Immature natural killer cell (primary cell): ENCODE data around the gene CCNQ. TPM values are rescaled to one million over a fixed set of nuclear protein-coding genes. Genes with fewer than 3 reads are reported as not detected.

Source experiments
- DNase-seq, 3 donors: peaks; one replicate each; pipeline ENCODE4 v3.0.0; 2022; ENCODE audit warnings: mixed read lengths in 1 of 3
- H3K27ac Mint-ChIP-seq, 6 donors: one replicate each; pipeline ENCODE4 v1.8.0; 2020; ENCODE audit warnings: mixed read lengths in 6 of 6, mild to moderate bottlenecking in 5 of 6, inconsistent platforms in 4 of 6, moderate library complexity in 3 of 6
- H3K27me3 Mint-ChIP-seq, 3 donors: one replicate each; pipeline ENCODE4 v1.8.0; 2020 to 2021; ENCODE audit warnings: low read depth in 3 of 3, mild to moderate bottlenecking in 3 of 3, mixed read lengths in 3 of 3, moderate library complexity in 3 of 3, inconsistent platforms in 1 of 3
- H3K36me3 Mint-ChIP-seq, 3 donors: one replicate each; pipeline ENCODE4 v1.8.0; 2020; ENCODE audit warnings: mixed read lengths in 3 of 3, inconsistent platforms in 2 of 3, mild to moderate bottlenecking in 2 of 3
- H3K4me1 Mint-ChIP-seq, 2 donors: one replicate each; pipeline ENCODE4 v1.8.0; 2020; ENCODE audit warnings: inconsistent platforms in 2 of 2, mild to moderate bottlenecking in 2 of 2, mixed read lengths in 2 of 2, moderate library complexity in 1 of 2
- H3K4me3 Mint-ChIP-seq, 5 donors: one replicate each; pipeline ENCODE4 v1.8.0; 2020; ENCODE audit warnings: mild to moderate bottlenecking in 5 of 5, mixed read lengths in 5 of 5, inconsistent platforms in 3 of 5, moderate library complexity in 3 of 5
- H3K9me3 Mint-ChIP-seq, 6 donors: one replicate each; pipeline ENCODE4 v1.8.0; 2020; ENCODE audit warnings: mild to moderate bottlenecking in 6 of 6, mixed read lengths in 6 of 6, inconsistent platforms in 4 of 6, moderate library complexity in 3 of 6
- polyA plus RNA-seq, 3 donors: library from polyadenylated mRNA; unstranded; fragments of 300-500 nt; fragmentation: Illumina TruSeq; gene quantifications; one replicate each; pipeline ENCODE4 v1.2.3, GENCODE V29; 2021

CCNQ gene
- polyA plus RNA-seq, 3 donors from 2014 or later, result 36.7 to 42.8 (median 38.4) TPM

DNA sequence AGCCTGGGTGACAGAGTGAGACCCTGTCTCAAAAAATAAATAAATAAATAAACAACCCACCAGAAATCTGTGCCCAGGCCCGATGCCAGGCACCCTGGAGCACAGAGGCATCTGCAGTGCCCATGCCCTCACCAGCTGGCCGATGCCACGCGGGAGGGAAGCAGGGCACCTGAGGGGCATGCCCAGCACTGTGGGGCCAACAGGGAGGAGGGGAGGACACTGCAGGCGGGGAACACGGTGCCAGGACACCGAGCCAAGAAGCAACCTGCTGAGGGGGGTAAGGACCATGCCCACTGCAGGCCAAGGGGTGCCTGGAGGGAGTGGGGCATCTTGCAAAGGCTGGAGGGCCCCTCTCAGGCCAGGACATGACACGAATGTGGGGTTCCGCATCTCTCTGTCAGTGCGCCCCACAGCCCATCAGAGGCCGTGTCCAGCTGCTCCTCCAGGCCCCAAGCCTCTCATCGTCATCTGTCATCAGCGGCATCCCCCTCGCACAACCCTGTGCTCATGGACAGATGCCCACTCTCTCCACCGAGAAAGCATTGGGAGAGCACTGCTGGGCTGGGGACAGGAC is 34.8 kb upstream of the CCNQ start:
- no peak overlapping the region for H3K27ac Mint-ChIP-seq
- no peak overlapping the region for H3K4me3 Mint-ChIP-seq
- H3K27me3 Mint-ChIP-seq, result peaks cover 0 to 6% (median 0%) of the 10 kb centered on the region in 3 donors
- peaks cover 0 to 5% (median 0%) of the 10 kb centered on the region in 3 donors for H3K36me3 Mint-ChIP-seq
- no peaks in the 10 kb centered on the region for H3K4me1 Mint-ChIP-seq
- no peak for DNase-seq
- H3K9me3 Mint-ChIP-seq, result peaks cover 0 to 3% (median 0%) of the 10 kb centered on the region in 6 donors

DNA sequence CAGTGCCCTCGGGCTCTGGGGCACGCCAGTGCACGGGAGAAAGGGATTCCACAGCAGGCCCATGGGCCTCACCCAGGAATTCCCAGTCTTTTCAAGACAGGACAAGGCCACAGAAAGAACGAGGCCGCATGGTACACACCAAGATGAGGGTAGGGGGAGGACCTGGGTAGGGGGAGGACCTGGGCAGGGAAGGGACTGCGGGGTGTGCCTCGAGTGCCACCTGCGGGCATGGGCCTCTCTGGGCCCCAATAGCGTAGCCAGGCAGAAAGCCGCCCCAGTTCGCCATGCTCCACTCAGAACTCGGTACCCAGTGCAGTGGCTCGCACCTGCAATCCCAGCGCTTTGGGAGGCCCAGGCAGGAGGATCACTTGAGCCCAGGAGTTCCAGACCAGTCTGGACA is 34.1 kb upstream of the CCNQ start:
- no peak overlapping the region for H3K27ac Mint-ChIP-seq
- peaks cover 0 to 3% (median 0%) of the 10 kb centered on the region in 6 donors for H3K9me3 Mint-ChIP-seq
- no peak for DNase-seq
- no peak overlapping the region for H3K4me3 Mint-ChIP-seq
- peaks cover 0 to 6% (median 0%) of the 10 kb centered on the region in 3 donors for H3K27me3 Mint-ChIP-seq
- no peaks in the 10 kb centered on the region for H3K4me1 Mint-ChIP-seq
- peaks cover 0 to 5% (median 0%) of the 10 kb centered on the region in 3 donors for H3K36me3 Mint-ChIP-seq

DNA sequence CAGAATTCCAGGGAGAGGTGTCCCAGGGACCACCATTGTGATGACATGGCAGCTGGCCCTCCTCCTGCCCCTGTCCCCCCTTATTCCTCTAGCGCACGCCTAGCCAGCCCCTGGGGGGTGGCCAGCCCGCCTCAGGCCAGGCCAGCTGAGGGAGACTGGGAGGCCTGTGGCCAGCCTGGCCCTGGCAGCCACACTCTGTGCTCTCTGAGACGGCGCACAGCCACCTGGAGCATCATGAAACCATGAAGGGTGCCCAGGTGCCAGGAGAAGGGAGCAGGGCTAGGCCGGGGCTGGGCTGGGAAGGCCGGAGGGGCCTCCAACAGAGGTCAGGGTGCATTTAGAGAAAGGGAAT is 33.6 kb upstream of the CCNQ start:
- Mint-ChIP-seq H3K9me3 (peaks cover 0 to 3% (median 0%) of the 10 kb centered on the region in 6 donors), H3K36me3 (peaks cover 0 to 5% (median 0%) of the 10 kb centered on the region in 3 donors), H3K27me3 (peaks cover 0 to 6% (median 0%) of the 10 kb centered on the region in 3 donors), H3K4me1 (no peaks in the 10 kb centered on the region), H3K27ac (no peak overlapping the region), H3K4me3 (no peak overlapping the region)
- no peak for DNase-seq

DNA sequence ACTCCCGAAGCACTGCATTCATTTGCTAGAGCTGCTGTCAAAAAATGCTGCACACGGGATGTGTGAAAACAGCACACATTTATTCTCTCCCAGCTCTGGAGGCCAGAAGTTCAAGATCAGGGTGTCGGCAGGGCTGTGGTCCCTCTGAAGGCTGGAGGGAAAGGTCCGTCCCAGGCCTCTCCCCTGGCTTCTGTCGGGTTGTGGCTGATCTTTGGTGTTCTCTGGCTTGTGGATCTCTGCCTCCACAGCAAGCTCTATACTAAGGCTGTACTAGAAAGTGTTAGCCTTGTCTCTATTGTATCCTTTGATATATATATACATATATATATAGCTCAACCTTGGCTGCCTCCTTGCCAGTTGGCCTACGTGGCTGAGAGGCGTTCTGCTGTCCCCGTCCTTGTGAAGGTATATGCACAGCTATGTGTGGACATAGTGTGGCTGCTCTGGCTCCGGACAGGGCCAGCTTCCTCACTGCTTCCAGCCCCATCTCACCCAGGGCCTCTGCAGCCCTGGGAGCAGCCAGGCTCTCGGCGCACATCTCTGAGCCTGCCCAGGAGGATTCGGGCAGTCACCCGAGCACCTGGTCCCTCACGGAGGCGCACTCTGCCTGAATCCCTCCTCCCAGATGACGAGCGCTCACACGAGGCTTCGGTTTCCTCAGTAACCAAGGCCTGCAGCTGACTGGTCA is 33.1 kb upstream of the CCNQ start:
- Mint-ChIP-seq H3K27me3 (peaks cover 0 to 6% (median 0%) of the 10 kb centered on the region in 3 donors), H3K4me1 (no peaks in the 10 kb centered on the region), H3K27ac (no peak overlapping the region), H3K9me3 (peaks cover 0 to 3% (median 0%) of the 10 kb centered on the region in 6 donors), H3K4me3 (no peak overlapping the region), H3K36me3 (peaks cover 0 to 5% (median 0%) of the 10 kb centered on the region in 3 donors)
- no peak for DNase-seq

DNA sequence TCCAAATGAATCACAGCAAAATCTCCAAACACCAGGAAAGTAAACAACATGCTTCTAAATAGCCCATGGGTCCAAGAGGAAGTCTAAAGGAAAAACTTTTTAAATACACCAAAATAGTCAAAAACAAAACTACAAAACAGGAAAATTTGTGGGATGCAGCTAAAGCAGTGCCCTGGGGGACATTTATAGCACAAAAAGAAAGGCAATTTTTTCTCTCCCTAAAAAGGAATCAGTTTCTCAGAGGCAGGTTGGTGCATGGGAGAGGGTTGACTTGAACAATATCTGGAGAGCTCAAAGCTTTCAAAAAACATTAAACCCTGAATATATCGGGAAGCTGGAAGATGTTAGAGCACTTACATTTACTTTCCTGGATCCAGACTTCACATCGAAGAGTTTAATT is 32.4 kb upstream of the CCNQ start:
- Mint-ChIP-seq H3K27me3 (peaks cover 0 to 6% (median 0%) of the 10 kb centered on the region in 3 donors), H3K4me1 (no peaks in the 10 kb centered on the region), H3K36me3 (peaks cover 0 to 5% (median 0%) of the 10 kb centered on the region in 3 donors), H3K4me3 (no peak overlapping the region), H3K27ac (no peak overlapping the region), H3K9me3 (peaks cover 0 to 3% (median 0%) of the 10 kb centered on the region in 6 donors)
- no peak for DNase-seq

DNA sequence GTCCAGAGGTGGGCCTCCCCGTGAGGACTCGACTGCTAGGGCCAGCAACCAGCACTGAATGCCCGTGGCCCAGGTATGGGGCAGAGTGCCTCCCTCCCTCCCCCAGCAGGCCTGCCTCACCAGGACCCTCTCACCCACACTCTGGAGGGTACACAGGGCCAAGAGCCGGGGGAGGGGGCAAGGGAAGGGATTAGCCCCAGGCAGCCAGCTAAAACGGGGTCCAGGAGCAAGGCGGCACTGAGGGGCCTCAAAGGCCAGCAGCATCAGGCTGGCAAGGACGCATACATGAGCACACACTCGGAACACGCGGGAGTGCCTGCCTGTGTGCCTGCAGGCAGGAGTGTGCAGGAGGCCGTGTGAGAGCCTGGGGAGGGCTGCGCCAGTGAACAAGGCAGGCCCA is 29.7 kb upstream of the CCNQ start:
- Mint-ChIP-seq H3K36me3 (peaks cover 0 to 5% (median 0%) of the 10 kb centered on the region in 3 donors), H3K27me3 (peaks cover 0 to 4% (median 0%) of the 10 kb centered on the region in 3 donors), H3K27ac (no peak overlapping the region), H3K4me1 (no peaks in the 10 kb centered on the region), H3K9me3 (peaks cover 0 to 3% (median 0%) of the 10 kb centered on the region in 6 donors), H3K4me3 (no peak overlapping the region)
- DNase-seq, result no peak

DNA sequence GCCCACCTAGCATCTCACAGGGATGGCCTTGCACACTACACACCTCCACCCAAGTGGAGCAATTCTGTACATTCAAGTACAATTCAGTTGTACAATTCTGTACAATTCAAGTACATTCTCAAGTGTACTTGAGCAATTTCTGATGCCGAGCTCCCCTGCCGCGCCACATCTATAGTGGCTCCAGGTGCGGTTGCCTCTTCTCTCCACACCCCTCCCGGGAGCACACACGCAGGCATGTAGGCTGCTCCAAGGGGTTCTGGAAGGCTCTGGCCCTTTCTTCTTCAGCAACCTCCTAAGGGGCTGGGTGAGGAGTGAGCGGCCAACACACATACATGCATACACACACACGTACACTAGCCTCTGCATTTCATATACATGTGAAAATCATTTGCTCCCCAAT is 29.2 kb upstream of the CCNQ start:
- Mint-ChIP-seq H3K36me3 (peaks cover 0 to 5% (median 0%) of the 10 kb centered on the region in 3 donors), H3K27me3 (peaks cover 0 to 4% (median 0%) of the 10 kb centered on the region in 3 donors), H3K9me3 (peaks cover 0 to 3% (median 0%) of the 10 kb centered on the region in 6 donors), H3K4me1 (no peaks in the 10 kb centered on the region), H3K27ac (no peak overlapping the region), H3K4me3 (no peak overlapping the region)
- no peak for DNase-seq

DNA sequence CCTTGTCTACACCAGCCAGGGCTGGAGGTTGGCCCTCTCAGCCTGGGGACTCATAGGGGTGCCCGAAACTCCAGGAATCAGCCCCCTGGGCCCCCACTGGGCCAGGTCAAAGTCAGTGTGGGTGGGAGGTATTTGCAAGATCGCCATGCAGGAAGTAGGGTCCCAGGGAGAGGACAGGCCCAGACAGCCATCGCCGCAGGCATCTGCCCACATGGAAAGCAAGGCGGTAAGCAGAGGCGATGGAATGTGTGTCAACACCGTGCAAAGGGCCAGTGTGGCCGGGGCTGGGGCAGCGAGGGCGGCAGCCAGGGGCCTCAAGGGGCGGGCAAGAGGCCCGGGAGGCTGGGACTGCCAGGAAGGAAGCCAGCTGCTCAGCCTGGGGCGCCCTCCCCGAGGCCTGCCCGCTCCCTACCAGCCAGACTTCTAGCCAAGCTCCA is 28.8 kb upstream of the CCNQ start:
- H3K36me3 Mint-ChIP-seq, result peaks cover 0 to 5% (median 0%) of the 10 kb centered on the region in 3 donors
- no peak overlapping the region for H3K4me3 Mint-ChIP-seq
- H3K27ac Mint-ChIP-seq, result no peak overlapping the region
- H3K4me1 Mint-ChIP-seq, result no peaks in the 10 kb centered on the region
- peaks cover 0 to 3% (median 0%) of the 10 kb centered on the region in 6 donors for H3K9me3 Mint-ChIP-seq
- H3K27me3 Mint-ChIP-seq, result peaks cover 0 to 4% (median 0%) of the 10 kb centered on the region in 3 donors
- no peak for DNase-seq

DNA sequence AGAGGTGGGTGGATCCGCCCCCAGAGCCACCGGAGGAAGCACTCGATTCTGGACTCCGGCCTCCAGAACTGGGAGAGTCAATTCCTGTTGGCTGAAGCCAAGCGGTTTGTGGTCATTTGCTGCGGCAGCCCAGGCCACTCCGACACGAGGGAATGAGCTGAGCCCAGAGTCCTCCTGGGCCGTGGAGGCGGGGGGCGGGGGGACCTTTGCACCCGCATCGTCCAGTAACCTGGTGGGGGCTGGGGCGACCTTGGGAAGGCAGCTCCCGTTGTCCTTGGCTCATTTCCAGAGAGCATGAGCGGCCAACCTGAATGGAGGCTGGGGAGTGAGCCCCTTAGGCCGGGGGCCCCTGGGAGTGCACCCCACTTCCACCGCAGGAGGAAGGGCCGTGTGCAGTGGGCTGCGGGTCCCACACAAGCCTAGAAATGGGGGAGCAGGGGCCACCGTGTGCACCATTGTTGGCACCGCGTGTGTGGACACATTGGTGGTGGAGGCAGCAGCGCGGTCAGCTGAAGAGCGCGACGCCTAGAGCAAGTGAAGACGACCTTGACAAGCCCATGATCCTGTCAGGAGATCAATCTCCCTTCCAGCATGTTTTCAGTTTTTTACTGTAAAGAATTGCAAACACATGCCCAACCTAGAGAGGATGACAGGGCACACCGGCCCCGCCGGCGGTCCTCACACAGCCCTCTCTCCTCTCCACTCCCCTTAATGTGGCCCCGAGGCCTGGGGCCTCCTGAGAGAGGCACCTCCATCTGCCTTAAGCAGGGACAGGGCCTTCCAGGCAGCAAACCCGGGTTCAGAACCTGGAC is 28.1 kb upstream of the CCNQ start:
- no peak overlapping the region for H3K4me3 Mint-ChIP-seq
- DNase-seq, result no peak
- H3K9me3 Mint-ChIP-seq, result peaks cover 0 to 3% (median 0%) of the 10 kb centered on the region in 6 donors
- H3K27ac Mint-ChIP-seq, result no peak overlapping the region
- H3K27me3 Mint-ChIP-seq, result peaks cover 0 to 4% (median 0%) of the 10 kb centered on the region in 3 donors
- H3K36me3 Mint-ChIP-seq, result peaks cover 0 to 5% (median 0%) of the 10 kb centered on the region in 3 donors
- no peaks in the 10 kb centered on the region for H3K4me1 Mint-ChIP-seq

DNA sequence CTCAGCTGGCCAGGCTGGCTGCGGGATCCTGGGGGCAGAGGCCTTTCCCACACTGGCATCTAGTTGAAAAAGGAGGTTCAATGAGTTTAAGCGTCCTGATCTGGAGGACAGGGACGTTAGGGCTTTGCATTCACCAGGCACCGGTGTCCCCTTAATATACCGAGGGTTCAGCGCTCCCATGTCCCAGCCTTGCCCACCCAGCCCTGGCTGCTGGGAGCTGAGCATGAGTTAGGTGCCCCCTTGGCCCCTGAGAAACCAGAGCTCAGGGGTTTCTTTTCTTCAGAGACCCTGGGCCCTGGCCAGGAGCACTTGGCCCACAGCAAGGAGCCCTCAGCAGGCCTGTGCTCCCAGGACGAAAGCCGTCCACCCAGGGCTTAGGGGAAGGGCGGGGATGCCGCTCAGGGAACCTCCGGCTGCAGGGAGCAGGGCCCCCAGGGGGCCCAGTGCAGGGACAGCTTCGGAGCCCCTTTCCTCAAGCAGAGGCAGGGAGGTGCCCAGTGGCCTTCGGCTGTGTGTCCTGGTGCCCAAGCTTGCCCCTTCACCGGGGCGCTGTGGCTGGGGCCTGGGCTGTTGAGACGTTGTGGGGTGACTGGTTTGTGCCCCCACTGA is 27.2 kb upstream of the CCNQ start:
- Mint-ChIP-seq H3K4me3 (no peak overlapping the region), H3K36me3 (peaks cover 0 to 2% (median 0%) of the 10 kb centered on the region in 3 donors), H3K27ac (no peak overlapping the region), H3K4me1 (no peaks in the 10 kb centered on the region), H3K27me3 (peaks cover 0 to 2% (median 0%) of the 10 kb centered on the region in 3 donors), H3K9me3 (peaks cover 0 to 2% (median 0%) of the 10 kb centered on the region in 6 donors)
- no peak for DNase-seq

DNA sequence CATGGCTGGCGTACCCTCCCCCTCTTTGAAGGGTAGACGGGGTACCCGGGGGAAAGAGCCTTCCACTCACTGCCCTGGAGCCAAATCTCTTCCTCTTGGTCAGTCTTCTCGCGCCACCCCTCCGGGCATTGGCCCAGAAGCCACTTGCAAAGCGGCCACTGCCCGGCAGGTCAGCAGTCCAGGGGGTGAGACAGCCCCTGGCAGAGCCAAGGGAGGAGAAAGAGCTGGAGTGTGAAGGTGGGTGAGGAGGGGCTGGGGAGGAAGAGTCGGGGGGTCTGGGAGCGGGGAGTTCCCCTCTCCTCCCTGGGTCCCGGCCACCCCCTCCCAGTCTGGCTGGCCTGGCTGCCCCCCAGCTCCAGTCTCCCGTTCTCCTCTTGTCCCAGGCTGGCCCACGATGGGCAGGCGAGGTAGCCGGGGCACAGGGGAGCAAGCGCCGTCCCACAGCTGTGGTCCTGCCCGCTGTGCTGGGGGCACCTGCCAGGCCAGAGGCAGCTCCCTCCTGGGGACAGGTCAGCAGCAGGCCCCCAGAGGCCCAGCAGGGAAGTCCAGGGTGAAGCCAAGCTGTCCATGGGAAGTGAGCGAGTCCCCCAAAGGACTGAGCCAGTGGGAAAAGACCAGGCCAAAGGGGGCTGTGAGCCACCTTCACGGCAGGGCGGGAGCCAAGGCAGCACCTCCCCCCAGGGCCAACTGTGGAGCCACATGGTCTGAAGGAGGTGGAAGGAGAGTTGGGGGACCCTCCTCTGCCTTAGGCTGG is 26.5 kb upstream of the CCNQ start:
- no peak for DNase-seq
- H3K27me3 Mint-ChIP-seq, result peaks cover 0 to under 1% (median 0%) of the 10 kb centered on the region in 3 donors
- no peaks in the 10 kb centered on the region for H3K4me1 Mint-ChIP-seq
- no peak overlapping the region for H3K4me3 Mint-ChIP-seq
- no peak overlapping the region for H3K27ac Mint-ChIP-seq
- H3K9me3 Mint-ChIP-seq, result peaks cover 0 to 2% (median 0%) of the 10 kb centered on the region in 6 donors
- H3K36me3 Mint-ChIP-seq, result no peaks in the 10 kb centered on the region

DNA sequence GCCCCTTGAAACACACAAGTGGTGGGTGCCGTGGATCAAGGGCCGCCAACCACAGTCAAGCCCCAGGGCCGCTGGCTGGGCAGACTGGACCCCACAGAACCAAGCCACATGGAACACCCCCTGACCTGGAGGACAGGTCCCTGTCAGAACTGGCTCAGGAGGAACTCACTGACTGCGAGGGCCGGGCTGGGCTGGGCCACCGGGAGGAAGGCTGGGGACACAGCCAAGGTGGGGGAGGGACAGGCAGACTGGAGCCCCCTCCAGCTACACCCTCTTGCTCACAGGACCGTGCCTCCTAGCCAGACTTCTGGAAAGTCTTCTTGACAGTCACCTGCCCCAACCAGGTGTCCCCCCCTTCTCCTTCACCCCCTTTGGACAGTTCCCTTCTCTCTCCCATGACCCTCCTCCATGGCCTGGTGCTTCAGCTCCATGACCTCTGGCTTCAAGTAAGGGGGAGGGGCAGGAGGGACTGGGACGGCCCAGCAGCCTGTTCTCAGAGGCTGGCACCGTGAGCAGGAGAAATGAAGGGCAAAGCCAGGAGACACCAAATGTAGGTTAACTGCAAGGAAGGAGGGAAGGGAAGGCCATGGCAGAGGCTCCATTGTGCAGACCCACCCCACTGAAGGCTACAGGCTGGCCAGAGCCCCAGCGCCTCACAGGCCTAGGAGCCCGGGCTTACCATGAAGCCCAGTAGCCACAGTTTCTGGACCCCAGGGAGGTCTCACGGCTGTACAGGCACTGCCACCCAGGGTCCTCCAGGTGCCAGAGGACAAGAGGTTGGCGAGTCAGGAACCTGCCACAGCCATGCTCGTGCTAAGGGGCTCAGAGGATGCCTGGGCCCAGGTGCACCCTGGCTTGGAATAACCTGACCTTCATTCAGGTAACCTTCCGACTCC is 25.5 kb upstream of the CCNQ start:
- H3K4me3 Mint-ChIP-seq, result no peak overlapping the region
- DNase-seq, result no peak
- H3K27me3 Mint-ChIP-seq, result no peaks in the 10 kb centered on the region
- H3K4me1 Mint-ChIP-seq, result no peaks in the 10 kb centered on the region
- no peak overlapping the region for H3K27ac Mint-ChIP-seq
- peaks cover 0 to 2% (median 0%) of the 10 kb centered on the region in 6 donors for H3K9me3 Mint-ChIP-seq
- H3K36me3 Mint-ChIP-seq, result no peaks in the 10 kb centered on the region
